Measurements from ENCODE around the gene SLMAP.

Gene SLMAP

DNA sequence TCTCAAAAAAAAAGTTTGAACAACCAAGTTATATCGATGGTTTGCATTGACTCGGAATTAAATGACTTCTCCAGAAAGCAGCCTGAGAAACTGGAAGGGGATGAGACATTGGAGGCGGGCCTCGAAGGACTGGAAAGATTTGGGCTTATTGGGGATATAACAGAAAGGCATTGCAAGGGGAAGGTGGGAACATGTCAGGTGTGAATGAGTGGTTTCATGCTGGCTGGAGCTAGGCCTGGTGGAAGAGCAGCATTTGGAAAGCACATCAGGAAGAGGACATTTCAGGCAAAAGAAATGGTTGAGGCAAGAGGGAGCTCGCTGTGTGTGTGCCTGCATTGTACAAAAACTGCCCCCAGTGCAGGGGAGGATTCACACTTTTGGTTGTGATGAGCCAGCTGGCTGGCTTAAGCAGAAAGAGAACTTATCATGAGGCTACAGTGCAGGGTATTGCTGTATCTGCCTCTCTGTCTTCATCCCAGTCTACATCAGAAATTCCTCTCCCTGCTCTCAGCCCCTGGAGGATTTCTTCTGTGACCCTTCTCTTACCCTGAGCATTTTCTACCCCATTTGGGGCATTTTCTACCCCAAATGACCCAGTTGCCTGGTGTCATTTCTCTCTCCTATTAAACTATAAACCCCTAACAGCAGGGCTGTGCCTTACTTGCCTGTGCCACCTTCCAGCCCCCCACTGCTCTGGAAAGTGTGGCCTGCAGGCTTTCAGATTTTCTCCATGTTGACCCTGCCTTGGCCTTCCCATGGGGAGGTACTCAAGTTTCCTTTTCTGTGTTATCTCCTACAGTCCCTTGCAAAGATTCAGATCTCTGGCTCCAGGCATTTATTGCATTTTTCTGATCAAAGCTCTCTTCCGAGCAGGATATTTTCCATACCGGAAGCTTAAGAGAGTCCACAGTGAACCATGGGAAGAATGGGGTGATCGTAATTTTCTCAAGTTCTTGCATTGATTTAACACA, 187.7 kb downstream of the SLMAP start:
- no peak for DNase-seq (ENCODE audit: low spot score)

DNA sequence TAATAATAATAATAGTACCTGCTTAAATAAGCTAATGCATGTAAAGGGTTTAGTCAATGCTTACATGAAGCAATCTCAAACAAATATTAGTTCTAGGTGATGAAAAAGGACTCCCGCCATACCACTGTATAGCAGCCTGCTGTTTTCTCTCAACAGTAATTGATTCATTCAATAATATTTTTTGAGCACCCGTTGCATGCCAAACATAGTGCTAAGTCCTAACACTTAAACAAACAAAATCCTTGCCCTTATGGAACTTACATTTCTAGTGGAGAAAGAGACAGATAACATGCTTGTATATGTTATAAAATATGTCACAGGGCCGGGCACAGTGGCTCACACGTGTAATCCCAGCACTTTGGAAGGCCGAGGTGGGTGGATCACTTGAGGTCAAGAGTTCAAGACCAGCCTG, 190.9 kb downstream of the SLMAP start:
- DNase-seq (ENCODE audit: low spot score) = no peak

- DNase-seq (ENCODE audit: low spot score) = no peak
Measured at GRCh38 chr3:57948080-57948671, 192.1 kb downstream of the SLMAP start.

- no peak for DNase-seq (ENCODE audit: low spot score)
Measured at GRCh38 chr3:57948781-57949242, 192.7 kb downstream of the SLMAP start.

DNA sequence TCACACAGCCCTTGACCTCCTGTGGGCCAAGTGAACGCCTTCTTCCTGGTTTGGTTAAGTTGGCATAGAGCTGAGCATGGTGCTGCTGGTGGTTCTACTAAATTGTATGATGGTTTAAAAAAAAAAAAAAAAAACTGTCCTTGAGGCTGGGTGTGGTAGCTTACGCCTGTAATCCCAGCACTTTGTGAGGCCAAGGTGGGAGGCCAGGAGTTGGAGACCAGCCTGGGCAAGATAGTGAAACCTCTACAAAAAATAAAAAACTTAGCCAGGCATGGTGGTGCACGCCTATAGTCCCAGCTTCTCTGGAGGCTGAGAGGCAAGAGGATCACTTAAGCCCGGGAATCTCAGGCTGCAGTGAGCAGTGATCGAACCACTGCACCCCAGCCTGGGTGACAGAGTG, 193.2 kb downstream of the SLMAP start:
- no peak for DNase-seq (ENCODE audit: low spot score)

GRCh38 chr3:57949785-57950615, 193.9 kb downstream of the SLMAP start:
- peak; percentile 48 for DNase-seq (ENCODE audit: low spot score)

GRCh38 chr3:57951066-57951882, 195.2 kb downstream of the SLMAP start:
- peak; percentile 90 for DNase-seq (ENCODE audit: low spot score)

- DNase-seq (ENCODE audit: low spot score) = peak; percentile 81
Measured at GRCh38 chr3:57952208-57952631, 196.1 kb downstream of the SLMAP start.

DNA sequence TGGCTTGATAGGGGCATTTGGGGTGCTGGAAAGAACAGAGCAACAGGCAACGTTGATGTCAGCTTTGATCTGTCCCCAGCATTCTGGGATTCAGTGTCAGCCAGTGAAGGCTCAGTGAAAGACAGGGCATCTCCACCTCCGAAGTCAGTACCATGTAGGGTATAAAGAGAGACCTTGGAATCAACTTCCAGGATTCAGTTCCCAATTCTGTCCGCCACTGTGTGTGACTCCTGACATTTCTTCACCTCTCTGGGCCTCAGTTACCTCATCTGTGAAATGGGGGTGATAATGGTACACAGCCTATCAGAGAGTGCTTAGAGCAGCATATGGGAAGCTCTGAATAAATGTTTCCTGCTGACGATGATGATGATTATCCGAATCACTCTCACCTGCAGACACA, 196.5 kb downstream of the SLMAP start:
- DNase-seq (ENCODE audit: low spot score) = no peak

GRCh38 chr3:57953576-57953975, 197.5 kb downstream of the SLMAP start:
- no peak for DNase-seq (ENCODE audit: low spot score)

GRCh38 chr3:57956119-57956832, 200.2 kb downstream of the SLMAP start:
- DNase-seq (ENCODE audit: low spot score) = peak; percentile 50

GRCh38 chr3:57956833-57957174, 200.7 kb downstream of the SLMAP start:
- DNase-seq (ENCODE audit: low spot score) = no peak

DNA sequence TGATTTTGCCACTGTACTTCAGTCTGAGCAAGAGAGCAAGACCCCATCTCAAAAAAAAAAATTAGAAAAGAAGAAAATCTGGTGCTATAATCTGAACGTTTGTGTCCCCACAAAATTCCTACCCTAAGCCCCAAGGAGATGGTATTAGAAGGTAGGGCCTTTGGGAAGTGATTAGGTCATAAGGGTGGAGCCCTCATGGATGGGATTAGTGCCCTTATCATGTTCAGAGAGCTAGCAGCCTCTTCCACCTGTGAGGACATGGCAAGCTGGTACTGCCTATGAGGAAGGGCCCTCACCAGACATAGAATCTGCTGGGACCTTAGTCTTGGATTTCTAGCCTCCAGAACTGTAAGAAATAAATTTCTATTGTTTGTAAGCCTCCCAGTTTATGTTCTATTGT, 201.7 kb downstream of the SLMAP start:
- no peak for DNase-seq (ENCODE audit: low spot score)

DNA sequence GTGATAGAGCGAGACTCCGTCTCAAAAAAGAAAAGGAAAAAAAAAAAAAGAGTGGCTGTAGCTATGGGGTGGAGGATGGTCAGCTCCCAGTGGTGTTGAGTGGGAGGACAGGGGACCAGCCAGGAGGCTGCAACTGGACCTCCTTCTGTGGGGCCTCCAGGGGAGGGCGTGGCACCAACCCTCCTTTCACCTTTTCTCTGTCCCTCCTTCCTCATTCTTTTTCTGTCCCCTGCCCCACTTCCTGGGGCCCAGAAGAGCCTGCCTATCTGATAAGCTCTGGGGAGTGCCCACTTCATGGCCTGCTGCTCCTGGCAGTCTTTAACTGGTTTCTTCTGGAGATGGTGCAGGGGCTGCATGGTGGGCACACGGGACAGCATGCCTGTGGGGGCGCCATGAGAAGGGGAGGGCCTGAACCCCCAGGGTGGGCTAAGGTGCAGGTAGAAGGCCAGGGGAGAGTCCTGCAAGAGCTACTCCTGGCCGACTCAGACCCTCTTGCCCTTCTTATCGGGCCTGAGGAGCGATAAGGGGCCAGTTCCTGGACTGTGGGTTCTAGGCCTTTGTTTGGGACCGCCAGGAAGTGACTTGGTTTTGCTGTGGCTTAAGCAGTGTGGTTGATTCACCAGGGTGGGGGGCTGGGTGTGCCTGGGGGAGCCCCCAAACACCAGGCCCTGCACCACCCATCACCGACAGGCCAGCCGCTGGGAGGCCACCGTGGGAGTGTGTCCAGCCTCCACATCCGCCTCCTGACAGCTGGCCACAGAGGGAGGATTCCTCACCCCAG, 202.7 kb downstream of the SLMAP start:
- peak; percentile 60 for DNase-seq (ENCODE audit: low spot score)

DNA sequence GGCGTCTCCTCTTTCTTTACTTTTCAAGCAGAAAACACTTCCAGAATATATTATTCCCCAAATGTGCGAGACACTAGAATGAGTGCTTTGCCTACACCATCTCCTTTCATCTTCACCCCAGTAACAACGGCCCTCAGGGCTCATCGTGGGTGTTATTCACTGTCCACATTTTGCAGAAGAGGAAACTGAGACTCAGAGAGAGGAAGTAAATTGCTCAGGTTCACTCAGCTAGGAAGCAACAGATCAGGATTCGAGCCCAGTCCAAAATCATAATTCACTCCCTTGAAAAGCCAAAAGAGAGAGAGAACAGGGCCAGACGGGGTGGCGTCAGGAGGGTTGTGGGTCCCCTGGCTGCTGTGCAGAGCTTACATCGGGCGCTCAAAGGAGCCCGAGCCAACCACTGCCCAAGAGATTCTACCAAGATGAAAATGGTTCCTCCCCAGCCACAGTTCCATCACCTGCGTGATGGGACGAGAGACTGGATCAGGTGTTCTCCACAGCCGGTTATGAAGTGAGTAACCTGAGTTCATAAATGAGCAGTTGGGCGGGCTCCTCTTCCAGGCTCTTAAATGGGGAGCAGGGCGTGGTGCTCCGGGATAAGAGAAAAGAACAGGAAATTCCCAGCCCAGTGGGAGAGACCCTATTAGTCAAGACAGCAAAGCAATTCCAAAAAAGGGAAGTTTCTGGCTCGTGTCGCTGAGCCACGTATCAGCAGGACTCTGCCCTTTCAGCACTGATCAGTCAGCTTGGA, 203.5 kb downstream of the SLMAP start:
- no peak for DNase-seq (ENCODE audit: low spot score)

DNA sequence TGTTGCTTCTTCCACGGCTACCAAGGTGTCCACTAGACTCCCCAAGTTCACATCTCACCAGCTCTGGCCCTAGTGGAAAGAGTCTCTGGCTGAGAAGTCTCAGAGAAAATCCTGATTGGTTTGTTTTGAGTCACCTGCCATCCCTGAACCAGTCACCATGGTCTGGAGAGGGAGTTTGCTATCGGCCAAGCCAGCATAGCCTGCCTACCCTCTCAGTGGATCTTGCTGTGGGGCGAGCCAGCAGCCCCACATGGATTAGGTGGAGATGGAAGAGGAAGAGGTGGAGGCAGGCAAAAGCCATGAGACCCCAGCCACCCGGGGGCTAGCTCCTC, 204.0 kb downstream of the SLMAP start:
- no peak for DNase-seq (ENCODE audit: low spot score)

GRCh38 chr3:57961177-57961827, 205.2 kb downstream of the SLMAP start:
- no peak for DNase-seq (ENCODE audit: low spot score)

GRCh38 chr3:57961828-57962447, 205.8 kb downstream of the SLMAP start:
- DNase-seq (ENCODE audit: low spot score) = peak; percentile 58

GRCh38 chr3:57962448-57962834, 206.3 kb downstream of the SLMAP start:
- no peak for DNase-seq (ENCODE audit: low spot score)

Data from kidney capillary endothelial cell (primary cell).